DMS153 treated with DMSO at 0.1 percent for 48 hours (cell line): Measurements from ENCODE around the gene MSANTD2.

Source experiments
- DNase-seq: peaks from one replicate; lab custom pipeline; 2025; ENCODE audit not compliant: unreplicated experiment; lab: John Stamatoyannopoulos, UW

MSANTD2 gene

DNA sequence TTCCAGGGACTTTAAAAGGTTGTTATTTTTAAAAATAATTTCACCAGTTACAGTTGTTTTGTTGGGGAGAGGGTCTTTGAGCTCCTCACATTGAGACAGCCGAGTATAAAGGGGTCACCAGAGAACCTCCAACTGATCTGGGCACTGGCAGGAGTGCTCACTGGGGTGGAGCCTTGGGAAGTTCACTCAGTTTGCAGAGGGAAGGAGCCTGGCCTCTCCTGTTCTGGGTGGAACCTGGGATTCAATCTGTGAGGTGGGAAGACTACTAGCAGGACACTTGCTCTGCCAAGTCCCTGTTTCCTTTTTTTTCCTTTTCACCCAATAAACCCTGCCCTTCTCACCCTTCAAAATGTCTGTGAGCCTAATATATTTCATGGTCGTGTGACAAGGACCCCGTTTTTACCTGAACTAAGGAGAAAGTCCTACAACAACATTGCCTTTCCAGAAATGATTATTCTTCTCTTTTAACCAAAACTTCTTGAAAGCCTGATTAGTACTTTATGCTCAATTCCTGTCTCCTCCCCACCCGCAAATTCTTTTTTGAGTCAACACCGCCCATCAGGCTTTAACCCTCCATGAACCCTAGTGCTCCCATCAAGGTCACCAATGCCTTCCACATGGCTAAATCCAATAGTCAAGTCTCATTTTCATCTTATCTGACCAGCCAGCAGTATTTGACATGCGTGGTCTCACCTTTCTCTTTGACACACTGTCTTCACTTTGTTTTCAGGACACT lies 22.0 kb upstream of the MSANTD2 start:
- DNase-seq, result no peak

DNA sequence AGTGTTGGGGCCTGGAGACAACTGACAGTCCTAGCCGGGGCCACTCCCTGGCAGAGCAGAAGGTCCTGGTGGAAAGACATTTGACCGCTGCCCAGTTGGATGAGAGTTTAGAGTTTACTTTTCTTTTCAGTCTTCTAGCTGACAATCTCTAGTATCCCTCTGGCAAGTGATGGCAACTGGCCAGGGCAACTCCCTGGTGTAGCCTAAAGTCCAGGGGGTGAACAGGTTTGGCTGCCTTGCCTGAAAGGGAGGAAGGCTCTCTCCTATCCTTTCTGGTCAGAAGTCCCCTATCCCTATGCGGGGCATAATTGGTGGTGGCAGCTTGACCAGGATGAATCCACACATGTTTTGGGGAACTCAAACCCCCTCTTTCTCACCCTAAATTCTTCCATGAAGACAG lies 16.8 kb upstream of the MSANTD2 start:
- no peak for DNase-seq

DNA sequence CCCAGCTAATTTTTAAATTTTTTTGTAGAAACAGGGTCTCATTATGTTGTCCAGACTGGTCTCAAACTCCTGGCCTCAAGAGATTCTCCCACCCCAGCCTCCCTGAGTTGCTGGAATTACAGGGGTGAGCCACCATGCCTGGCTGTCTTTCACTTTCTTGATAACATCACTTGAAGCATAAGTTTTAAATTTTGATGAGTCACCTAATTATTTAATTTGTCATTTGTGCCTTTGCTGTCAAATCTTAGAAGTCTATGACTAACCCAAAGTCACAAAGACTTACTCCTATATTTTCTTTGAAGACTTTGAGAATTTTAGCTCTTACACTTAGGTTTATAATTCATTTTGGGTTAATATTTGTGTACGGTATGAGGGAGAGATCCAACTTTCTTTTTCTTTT lies 14.5 kb upstream of the MSANTD2 start:
- DNase-seq, result no peak

DNA sequence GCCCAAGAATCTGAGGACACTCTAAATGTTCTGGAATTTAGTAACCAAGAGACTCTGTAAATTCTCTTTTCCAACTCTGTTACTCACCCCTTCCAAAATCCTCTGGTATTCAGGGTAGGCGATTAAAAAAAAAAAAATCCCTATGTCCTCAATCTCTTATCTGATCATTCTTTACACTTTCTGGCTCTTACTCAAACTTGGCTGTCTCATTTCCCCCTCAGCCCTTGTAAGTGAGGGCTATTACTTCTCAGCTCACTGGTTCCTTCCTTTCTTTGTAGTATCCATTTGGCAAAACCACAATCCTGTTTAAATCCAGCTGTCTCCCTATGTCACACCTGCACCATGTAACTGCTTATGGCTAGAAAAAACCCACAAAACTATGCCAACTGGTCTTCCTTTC lies 12.7 kb upstream of the MSANTD2 start:
- DNase-seq, result no peak

DNA sequence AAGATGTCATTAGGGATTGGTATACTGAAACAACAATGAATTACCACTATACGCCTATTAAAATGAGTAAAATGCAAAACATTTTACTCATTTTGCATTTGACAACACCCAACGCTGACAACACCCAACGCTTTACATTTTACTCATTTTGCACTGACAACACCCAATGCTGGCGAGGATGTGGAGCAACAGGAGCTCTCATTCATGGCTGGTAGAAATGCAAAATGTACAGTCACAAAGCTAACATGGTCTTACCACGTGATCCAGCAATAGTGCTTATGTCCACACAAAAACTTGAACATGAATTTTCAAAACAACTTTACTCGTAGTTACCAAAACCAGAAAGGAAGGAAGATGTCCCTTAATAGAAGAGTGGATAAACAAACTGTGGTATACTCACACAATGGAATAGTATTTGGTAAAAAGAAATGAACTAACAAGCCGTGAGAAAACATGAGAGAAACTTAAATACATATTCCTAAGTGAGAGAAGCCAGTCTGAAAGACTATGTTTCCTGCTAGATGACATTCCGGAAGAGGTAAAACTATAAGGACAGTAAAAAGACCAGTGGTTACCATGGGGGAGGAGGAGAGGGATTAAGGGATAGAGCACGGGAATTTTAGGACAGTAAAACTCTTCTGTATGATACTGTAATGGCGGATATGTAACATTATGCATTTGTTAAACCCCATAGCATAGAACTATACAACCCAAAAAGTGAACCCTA lies 11.4 kb upstream of the MSANTD2 start:
- no peak for DNase-seq

DNA sequence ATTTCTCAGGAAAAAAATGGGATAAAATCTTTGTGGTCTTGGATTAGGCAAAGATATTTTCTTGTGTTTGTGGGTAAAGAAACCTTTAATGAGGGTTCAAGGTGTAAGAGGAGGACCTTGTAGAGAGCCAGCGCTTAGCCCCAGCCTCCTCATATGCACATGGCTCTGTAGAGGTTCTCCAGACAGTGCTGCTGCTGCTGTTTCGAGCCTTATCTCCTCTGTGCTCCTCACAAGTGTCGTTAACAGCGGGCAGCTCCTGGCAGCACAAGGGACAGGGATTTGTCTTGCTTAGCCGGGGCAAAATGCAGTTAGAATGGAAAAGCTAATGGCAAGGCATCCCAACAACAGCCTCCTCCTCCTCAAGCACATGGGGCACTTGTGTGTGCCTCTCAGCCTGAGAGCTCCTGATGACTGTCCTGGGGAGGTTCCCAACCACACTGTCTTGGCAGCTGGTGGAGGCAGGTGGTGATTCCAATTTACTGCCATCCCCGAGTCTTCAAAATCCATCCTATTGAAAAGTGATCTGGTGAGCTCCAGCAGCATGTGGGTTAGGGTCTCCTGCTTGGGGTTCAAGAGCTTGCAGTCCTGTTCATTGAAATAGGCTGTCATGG lies 7.6 kb upstream of the MSANTD2 start:
- DNase-seq, result no peak

DNA sequence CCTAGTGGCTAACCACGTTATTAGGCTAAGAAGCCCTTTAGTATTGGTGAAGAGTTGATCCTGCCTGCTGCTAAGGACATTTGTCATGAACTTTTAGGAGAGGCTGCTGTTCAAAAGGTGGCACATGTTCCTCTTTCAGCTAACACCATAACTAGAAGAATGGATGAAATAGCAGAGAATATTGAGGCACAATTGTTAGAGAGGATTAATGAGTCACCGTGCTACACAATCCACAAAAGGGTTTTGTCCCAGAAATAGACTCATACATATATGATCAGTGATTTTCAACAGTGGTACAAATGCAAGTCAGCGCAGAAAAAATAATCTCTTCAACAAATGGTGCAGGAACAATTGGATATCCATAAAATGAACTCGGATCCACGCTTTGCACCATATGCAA lies 7.0 kb upstream of the MSANTD2 start:
- DNase-seq, result no peak

DNA sequence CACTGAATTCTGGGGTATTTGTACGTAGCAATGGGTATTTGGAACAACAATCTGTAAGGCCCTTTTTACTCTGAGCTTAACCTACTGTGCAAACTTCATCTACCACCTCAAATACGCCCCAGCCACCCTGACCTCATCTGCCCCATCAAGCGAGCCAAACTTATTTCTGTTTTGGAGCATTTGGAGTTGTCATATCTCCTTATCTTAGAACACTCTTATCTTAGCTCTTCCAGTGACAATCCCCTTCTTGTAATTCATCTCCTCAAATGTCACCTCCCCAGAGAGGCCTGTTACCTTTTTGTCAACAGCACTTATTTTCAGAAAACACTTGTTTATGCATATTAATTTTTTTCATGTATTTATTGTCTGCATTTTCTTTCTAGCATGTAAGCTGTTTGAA lies 4.7 kb upstream of the MSANTD2 start:
- no peak for DNase-seq

DNA sequence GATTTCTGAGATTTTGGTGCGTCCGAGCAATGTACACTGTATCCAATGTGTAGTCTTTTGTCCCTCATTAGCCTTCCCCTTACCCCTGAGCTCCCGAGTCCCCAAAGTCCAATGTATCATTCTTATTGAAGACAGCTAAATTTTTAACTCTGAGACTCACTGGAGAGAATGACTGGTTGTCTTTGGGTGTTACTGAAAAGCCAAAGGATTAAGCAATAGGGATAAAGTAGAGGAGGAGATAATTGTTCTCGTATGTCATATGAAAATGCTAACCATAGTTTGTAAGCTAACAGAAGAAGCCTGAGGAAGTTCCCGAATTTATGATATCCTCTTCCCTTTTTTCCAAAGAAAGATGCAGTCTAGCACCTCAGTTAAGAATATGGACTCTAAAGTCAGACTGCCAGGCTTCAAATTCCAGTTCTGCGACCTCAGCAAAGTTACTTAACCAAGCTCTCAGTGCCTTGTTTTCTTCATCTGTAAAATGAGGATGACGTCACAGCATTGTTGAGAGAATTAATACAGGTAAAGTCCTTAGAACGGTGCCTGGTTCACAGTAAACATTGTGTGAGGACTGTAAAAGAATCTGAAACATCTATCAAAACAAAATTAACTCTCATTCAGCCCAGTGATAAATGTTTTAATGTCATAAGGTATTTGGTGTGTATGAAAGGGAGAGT lies 1.6 kb upstream of the MSANTD2 start:
- DNase-seq, result no peak

DNA sequence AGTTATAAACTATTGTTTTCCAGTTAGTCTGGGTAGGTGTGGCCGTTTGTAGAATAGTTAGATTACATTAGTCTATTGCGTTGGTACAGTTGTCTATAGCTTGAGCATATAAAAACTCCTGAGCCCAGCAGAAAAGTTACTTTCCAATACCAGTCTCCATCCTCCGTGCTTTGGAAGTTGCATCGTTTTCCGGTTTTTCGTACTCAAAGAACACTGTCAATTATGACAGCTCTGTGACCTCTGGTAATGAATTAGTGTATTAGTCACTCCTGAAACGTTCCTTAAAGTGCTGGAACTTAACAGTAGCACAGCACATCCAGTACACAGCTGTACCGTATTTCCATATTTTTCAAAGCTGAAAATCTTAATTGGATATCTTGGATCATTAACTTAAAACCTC lies 808 bp upstream of the MSANTD2 start:
- DNase-seq, result no peak

DNA sequence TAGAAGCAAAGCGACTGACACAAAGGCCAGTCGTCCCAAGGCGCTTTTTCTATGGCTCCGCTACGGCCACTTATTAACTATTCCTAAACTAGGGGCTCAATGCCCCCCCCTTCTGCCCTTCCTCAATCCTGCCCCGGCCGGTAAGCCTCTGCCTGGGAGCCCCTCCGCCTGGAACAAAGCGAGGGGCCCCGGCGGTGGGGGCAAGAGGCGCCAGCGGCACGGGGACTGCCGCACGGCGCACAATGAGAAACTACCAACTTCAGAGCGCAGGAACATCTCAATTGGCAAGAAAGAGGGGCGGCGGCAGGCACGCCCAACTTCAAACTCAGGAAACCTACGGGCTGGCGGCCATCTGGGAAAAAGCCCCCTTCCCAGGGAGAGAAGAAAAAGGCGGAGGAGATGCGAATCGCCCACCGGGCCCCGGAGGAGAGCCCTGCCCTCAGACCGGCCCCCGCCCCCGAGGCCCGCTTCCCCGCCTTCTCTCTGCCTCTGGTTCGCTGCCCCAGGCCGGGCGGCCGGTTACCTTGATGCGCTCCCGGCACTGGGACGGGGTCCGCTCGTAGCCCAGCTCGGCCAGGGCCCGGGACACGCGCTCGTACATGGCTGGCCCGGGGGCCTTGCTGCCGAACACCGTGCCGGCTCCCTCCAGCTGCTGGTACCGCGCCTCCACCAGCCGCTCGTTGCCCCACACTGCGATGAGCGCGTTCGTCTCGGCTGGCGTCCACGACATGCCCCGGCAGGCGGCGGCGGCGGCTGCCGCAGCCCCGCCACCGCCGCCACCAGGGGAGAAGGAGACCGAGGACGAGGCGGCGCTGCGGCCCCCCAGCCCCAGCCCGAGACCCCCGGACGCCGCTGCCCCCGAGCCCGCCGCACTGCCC lies 619 bp downstream of the MSANTD2 start:
- no peak for DNase-seq

DNA sequence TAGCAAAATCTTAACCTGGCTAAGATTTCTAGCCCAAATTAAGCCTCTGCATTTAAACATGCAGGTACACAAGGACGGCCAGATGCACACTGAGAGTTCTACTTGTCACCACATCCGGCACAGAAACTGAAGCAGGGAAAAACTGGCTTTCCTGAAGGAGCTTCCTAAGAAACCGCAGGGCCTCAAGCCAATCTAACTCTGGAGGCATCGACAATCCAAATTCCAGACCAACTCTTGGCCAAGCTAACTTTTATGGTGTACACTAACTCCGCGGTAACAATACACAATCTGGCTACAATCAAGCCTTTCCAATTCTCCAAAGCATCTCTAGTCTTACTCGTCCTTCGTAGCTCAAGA lies 1.2 kb downstream of the MSANTD2 start:
- DNase-seq, result no peak

DNA sequence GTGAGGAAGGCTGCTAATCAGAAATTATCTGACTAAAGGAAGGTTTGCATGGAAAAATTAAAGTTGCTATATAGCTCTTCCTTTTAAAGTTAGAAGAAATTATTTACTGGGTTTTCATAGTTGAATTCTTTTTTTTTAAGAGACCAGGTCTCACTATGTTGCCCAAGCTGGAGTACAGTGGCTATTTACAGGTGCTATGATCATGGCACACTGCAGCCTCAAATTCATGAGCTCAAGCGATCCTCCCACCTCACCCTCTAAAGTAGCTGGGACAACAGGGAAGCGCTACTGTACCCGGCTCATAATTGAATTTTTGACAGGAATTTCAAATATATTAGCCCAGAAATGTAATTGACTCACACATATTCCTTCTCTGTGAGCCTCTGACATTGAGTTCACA lies 3.9 kb downstream of the MSANTD2 start:
- DNase-seq, result no peak

DNA sequence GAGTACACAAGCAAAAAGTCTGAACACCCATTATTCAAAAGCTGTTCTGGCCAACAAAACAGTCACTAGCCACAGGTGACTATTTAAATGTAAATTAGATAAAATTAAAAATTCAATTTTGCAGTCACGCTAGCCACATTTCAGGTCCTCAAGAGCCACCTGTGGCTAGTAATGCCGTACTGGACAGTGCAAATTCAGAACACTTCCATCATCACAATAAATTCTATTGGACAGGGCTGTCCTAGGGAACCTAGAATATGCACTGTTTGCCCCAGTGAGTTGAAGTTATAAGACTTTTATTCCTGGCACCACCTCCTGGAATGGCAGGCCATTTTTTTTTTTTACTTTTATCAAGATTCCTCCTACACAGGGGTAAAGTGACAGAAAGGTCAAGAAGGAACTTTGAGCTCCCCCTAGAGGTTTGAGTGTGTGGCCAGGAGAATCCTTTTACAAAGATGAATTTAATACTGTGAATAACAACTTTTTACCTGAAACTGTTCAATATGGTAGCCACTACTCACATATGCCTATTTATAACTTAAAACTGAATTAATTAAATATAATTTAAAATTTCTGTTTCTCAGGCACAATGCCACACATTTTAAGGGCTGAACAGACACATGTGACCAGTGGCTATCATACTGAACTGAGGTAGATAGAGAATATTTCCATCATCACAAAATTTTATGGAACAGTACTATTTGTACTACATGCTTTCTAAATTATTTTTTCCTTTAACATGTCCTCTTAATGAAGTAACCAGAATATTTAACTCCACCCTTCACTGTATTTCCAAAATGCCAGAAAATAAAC lies 6.5 kb downstream of the MSANTD2 start:
- DNase-seq, result peak; percentile 22

DNA sequence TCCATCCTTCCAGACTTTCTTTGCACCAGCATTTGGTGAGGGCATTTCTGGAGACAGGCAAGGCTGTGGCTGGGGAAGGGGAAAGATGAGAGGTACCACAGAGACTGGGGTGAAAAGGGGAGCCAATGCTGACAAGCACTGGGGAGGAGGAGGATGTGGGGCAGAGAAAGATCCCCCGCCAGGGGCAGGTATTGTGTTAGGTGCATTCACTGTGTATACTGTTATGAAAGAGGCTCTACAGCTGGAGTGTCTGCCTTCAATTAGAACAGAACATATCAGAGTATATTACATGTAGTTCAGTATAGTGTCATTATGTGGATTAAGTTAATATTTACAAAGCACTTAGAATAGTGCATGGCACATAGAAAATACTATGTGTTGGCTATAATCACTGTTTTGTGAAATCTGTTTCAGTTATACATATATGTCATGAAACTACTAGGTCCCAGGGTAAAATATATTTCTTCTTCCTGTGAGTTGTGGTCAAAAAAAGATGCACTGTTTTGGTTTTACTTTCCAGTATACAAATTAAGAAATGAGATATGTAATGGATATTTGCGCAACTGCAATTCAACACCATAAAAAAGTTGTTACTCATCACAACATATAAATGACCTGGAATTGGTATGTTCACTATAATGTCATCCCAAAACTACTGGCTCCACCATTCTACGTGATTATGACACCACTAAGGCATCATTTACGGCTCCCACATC lies 8.4 kb downstream of the MSANTD2 start:
- DNase-seq, result no peak

DNA sequence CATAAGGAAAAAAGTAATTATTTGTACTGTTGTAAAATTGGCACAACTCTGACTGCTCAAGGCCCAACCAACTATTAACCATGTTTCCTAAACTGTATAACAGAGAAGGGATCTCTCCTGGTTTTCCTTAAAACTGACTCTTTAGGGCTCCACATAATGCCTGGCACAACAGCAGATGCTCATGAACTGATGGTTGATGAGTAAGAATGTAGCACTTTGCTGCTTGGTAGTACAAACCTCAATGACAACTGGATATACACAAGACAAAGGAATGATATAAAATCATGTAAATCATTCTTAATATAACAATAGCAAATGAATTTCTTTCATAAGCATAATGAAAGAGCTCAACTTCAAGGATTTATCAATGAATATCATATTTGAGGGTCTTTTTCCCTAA lies 11.7 kb downstream of the MSANTD2 start:
- no peak for DNase-seq

DNA sequence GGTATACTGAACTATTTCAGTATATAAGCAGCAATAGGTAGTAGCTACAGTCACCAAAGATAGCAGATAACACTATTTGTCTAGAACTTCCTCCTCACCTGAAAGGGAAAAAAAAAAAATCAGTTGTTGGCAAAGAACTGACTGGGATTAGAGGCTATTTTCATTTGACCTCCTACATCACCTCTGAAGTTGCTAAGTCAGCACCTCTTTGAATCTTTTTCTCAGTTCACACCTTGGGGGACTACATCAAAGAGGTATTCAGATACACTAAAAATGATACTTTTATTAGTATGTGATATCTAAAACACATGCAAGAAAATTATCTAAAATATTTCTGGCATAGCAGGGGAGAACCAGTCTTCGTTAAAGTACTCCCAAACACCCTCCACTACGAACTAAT lies 16.2 kb downstream of the MSANTD2 start:
- DNase-seq, result no peak

DNA sequence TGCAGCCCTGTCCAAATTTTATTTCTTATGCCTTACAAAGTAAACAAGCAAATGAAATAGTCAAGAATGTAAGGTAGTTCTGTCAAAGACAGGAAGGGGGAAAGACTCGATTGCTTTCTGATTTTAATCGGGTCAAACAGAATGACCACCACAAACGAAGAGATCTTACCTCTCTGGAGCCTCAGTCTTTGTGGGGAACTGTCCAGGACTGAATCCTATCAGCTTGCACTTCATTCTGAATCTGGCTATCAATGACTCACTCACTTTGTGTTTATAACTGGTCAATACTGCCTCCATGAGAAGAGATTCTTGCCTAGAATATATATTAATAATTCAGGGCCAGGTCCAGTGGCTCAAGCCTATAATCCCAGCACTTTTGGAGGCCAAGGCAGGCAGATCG lies 17.2 kb downstream of the MSANTD2 start:
- no peak for DNase-seq

DNA sequence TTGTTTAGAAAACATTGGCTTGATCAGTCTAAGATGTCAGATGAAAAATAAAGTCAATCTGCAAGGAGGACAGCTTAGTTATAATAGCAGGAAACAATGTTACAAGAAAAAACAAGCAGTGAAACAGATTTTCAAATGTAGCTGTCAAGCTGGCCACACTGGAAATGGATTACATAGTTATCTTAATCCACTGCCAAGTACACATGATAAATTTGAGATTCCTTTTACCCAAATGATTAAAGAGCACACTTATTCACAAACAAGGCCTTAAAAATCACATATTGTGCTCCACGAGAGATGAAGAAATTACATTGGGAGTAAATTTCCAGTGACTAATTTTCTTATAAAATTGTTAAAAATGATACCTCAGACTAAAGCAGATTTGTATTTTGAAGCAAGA lies 20.6 kb downstream of the MSANTD2 start:
- no peak for DNase-seq

DNA sequence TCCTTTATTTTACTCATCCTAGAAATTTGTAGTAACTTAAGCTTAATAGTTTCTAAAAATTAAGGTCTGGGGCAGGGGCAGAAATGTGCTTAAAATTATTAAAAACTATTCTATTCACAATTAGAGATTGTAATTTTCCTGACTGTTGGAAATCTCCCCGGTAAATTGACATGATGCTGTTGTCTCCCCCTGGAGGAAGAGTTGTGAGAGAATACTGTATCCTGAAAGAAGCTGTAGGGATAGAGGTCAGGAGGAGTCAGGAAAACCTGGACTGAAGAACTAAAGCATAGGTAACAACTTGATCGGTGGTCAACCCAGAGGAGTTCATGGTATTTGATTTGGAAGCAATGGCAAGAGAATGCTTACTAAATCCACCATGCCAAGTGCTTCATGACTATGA lies 21.9 kb downstream of the MSANTD2 start:
- no peak for DNase-seq
